NCI-H2171 (cell line): ENCODE measurements around the gene MYBPHL.

Experiments used
- DNase-seq: peaks from one replicate; lab custom pipeline; 2025; lab: John Stamatoyannopoulos, UW

MYBPHL gene

GRCh38 chr1:109263597-109264378 lies 43.0 kb downstream of the MYBPHL start:
- DNase-seq: no peak

DNA sequence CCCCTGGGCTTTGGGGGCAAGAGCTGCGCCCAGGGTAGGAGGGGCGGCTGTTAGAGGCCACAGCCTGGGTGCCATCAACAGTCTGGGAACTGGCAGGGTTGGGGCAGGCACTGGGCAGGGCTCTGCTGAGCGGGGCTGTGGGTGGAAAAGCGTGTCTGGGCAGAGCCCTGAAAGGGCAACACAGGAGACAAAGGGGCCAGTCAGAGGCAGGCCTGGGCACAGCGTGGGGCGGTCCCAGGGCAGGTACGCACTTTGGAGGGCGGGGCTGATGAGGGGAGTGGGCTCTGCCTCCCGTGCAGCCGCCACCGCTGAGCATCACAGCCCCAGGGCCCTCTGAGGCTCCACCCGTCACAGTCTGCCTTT lies 43.6 kb downstream of the MYBPHL start:
- no peak for DNase-seq

DNA sequence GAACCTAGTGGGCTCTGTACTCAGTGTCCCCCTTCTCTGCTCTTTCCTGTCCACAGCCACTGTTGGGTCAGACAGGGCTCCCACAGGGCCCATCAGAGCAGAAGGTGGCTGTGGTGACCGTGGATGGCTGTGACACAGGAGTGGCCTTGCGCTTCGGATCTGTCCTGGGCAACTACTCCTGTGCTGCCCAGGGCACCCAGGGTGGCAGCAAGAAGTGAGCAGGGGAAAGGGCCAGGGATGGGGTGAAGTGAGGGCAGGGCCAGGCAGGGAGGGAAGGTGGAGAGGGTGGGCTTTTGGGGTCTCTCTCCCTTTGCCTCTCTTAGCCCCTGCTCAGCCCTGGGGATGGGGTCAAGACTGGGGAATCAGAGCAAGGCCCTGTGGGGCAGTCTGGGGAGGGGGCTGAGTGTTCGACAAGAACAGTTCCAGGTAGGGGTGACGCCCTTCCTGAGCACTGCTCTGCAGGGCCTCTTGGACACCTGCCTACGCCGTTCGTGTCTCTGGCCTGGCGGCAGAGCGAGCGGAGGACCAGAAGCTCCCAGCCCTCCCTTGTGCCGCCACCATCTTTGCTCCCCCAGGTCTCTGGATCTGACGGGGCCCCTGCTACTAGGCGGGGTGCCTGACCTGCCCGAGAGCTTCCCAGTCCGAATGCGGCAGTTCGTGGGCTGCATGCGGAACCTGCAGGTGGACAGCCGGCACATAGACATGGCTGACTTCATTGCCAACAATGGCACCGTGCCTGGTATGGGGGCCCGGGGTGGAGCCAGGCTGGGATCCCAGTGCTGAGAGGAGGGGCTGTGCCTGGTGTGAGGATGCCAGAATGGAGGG lies 44.4 kb downstream of the MYBPHL start:
- no peak for DNase-seq

GRCh38 chr1:109261578-109261977 lies 45.2 kb downstream of the MYBPHL start:
- DNase-seq: no peak

DNA sequence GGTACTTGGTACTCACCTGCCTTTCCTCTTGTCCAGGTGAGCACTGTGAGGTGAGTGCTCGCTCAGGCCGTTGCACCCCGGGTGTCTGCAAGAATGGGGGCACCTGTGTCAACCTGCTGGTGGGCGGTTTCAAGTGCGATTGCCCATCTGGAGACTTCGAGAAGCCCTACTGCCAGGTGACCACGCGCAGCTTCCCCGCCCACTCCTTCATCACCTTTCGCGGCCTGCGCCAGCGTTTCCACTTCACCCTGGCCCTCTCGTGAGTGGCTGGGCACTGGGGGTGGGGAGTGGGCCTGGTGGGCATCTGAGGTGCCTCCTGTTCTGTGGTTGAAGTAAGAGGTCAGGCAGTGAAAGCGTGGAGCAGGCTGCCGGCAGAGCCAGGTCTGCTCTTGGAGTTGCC lies 45.8 kb downstream of the MYBPHL start:
- no peak for DNase-seq

DNA sequence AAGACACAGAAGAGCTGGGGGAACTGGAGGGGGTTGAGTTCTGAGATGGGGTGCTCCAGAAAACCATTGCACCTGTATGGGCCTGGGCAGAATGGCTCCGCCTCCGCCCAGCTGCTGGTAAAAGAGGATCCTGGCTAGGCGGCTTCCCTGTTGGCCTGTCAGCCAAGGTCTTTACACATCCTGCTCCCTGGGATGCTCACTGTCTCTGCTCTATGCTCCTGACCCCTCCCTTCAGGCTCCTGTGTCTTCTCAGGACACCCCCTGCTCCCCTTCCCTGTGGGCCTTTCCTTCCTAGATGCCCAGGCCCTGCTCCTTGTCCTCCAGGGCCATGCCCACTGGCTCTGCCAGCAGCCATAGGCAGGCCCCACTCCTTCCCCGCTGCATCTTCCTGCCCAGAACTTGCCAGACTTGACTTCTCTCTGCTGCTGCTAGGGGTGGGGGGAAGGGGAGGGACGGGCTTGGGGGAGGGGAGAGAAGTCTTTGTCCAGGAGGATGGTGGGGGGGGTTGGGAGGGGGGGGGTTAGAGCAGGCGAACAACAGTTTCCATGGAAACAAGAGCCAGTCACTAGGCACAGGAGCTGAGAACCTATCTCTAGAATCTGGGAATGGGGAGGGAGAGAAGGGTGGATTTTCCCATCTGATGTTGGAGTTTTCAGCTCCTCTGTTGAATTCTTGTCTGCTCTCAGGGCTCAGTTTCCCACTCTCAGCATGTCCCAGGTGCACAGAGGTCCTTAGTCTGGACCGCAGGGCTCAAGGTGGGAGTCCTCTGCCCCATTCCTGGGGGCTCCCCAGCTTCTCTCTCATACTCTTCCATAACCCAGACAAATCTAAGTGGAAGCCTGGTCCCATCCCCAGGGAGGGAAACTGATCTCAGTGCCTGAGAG lies 46.9 kb downstream of the MYBPHL start:
- DNase-seq: no peak

GRCh38 chr1:109258481-109259466 lies 48.0 kb downstream of the MYBPHL start:
- no peak for DNase-seq

GRCh38 chr1:109257682-109258421 lies 49.0 kb downstream of the MYBPHL start:
- no peak for DNase-seq

GRCh38 chr1:109256971-109257681 lies 49.7 kb downstream of the MYBPHL start:
- DNase-seq: no peak

DNA sequence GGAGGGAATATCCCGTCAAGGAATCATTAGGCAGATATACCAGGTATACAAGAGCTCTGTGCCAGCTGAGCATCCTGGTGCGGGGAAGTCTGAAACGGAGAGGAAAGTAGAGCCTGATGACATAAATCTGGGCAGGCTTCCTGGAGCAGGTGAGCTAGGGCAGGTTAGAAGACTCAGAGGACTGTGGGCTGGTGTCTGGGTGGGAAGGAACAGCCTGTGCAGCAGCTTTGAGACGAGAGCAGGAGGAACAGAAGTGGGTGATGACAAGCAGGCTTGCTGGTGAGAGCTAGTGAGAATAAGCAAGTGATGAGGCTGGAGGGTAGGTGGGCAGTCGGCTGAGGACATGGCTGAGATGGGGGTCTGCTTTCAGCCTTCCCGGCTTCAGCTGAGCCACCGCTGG lies 50.7 kb downstream of the MYBPHL start:
- peak; percentile 46 for DNase-seq

DNA sequence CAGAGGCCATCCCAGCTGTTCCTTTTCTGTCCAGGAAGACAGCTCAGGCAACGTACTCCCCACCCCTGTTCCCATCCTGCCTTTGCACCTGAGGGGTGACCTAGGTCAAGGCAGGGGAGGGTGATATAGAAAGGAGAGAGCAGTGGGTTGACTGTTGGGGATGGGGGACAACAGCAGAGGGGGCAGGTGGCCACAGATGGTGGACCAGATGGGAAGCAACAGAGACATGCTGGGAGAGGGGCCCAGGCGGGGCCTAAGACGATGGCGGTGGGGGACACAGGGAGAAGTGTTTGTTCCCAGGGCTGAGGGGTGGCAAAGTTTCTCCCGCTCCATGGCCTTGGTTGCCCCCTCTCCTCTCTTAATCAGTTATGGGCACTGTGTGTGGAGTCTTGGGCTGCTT lies 51.1 kb downstream of the MYBPHL start:
- peak; percentile 71 for DNase-seq

- DNase-seq: no peak
These were observed 51.6 kb downstream of the MYBPHL start for GRCh38 chr1:109255097-109255651.

DNA sequence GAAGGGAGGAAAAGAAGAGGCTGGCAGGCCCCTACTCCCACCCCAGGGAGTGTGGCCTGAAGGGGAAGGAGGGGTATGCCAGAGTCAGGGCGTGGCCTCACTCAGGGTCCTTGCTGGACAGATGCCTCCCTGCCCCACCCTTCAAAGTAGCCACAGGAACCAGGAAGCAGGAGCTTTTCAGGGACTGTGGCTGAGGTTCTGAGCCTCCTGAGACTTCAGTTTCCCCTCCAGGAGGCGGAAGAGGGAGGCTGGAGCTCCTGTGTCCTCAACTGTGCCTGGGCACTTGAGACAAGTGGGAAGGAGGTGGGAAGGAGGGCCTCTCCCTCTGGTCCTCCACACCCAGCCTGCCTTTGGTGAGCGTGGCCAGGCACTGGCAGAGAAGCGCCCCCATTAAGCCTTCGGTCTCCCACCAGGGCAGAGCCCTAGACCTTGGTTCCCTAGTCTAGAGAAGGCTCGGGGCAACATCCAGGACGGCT lies 52.2 kb downstream of the MYBPHL start:
- DNase-seq: no peak

- DNase-seq: no peak
These were observed 52.8 kb downstream of the MYBPHL start for GRCh38 chr1:109253803-109254620.

- DNase-seq: no peak
These were observed 53.7 kb downstream of the MYBPHL start for GRCh38 chr1:109252893-109253802.

- DNase-seq: no peak
These were observed 54.5 kb downstream of the MYBPHL start for GRCh38 chr1:109252167-109252892.
